ENCODE results near the gene PTPRK.
A peak's percentile ranks its signal among the peaks of the same experiment; 100 is the strongest.
"Not testable (repeated sequence)": the region's sequence is repeated elsewhere in the genome, so short reads cannot be mapped to it uniquely, and the experiment has no call there.

The PTPRK gene

DNA sequence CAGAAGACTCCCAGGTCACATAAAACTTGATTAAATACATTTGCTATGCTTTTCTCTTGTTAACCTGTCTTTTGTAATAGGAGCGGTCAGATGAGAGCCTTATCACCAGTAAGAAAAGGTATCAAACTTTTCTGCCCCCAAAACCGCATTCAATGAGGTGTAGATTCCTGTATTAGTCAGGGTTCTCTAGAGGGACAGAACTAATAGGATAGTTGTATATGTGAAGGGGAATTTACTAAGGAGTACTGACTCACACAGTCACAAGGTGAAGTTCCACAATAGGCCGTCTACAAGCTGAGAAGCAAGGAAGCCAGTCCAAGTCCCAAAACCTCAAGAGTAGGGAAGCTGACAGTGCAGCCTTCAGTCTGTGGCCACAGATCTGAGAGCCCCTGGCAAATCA lies 32.7 kb downstream of the PTPRK start:
- DNase-seq (ENCODE audit: low spot score): no peak

- DNase-seq (ENCODE audit: low spot score): no peak
These were observed 33.3 kb downstream of the PTPRK start for GRCh38 chr6:128487055-128487454.

DNA sequence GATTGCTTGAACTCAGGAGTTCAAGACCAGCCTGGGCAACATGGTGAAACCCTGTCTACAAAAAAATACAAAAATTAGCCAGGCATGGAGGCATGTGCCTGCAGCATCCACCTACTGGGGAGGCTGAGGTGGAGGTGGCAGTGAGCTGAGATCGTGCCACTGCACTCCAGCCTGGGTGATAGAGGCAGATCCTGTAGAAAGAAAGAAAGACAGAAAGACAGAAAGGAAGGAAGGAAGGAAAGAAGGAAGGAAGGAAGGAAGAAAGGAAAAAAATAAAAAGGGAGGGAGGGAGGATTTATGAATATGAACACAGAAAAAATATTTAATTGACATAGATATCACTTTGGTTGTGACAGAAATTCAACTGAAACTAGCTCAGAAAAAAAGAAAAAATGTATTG lies 33.8 kb downstream of the PTPRK start:
- not testable (repeated sequence) for DNase-seq (ENCODE audit: low spot score)

- DNase-seq (ENCODE audit: low spot score): no peak
These were observed 36.8 kb downstream of the PTPRK start for GRCh38 chr6:128483472-128484135.

DNA sequence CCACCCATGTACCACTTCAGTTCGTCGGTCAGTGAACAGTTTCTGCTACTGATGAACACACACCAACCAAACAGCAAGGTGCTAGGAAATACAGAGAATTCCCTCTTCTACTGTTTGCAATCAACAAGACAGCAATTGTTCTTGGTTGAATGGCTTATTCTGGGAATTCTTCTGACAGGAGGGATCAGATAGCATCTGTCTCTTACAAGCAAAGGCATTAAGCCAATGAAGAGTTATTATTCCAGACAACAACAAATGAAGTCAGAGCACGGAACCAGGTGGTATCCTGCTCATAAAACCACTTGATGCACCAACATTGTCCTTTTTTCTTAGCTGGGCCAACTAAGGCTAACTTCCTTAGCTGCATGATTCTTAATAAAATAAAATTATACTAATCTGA lies 37.8 kb downstream of the PTPRK start:
- no peak for DNase-seq (ENCODE audit: low spot score)

GRCh38 chr6:128479991-128480390 lies 40.4 kb downstream of the PTPRK start:
- DNase-seq (ENCODE audit: low spot score): no peak

DNA sequence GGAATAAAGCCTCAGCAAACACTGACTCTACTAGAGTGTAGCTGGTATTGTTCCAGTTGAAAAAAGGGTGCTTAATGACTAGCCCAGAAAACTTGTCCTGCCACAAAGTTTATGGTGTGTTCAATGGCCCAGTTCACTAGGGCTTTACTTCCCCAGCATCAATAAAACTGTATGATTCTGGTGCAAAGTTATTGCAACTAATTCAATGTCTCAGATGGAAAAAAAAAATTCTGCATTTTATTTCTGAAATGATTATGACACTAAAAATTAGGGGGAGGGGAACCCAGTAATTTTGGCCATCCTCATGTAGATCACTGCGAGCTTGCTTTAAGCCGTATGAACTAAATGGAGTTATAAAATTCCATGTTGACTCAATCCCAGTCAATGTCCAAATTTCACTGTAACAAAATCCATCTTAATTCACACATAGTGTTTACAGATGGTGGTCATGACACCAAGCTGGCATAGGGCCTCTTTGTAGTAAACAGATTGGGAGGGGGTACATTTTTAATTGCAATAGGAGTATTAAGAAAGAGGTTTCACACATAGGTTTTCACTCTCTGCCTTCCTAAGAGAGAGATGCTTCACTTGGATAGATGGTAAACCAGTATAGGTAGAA lies 41.2 kb downstream of the PTPRK start:
- no peak for DNase-seq (ENCODE audit: low spot score)

GRCh38 chr6:128478230-128479047 lies 42.0 kb downstream of the PTPRK start:
- no peak for DNase-seq (ENCODE audit: low spot score)

DNA sequence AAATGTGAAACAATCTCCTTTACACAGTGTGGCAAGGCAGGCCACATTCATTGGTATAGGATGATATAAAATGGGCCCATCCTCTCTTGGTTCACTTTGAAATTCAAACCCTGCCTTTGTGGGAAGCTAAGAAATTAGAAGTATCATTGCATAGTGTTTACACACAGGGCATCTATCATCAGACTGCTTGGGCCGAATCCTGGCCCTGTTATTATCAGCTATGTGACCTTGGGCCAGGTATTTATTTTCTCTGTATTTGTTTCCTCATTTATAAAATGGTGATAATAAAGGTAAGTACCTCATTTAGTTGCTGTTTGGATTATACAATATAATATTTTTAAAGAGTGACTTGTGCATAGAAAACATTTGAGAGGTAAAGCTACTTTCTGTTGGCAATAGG lies 45.5 kb downstream of the PTPRK start:
- no peak for DNase-seq (ENCODE audit: low spot score)

DNA sequence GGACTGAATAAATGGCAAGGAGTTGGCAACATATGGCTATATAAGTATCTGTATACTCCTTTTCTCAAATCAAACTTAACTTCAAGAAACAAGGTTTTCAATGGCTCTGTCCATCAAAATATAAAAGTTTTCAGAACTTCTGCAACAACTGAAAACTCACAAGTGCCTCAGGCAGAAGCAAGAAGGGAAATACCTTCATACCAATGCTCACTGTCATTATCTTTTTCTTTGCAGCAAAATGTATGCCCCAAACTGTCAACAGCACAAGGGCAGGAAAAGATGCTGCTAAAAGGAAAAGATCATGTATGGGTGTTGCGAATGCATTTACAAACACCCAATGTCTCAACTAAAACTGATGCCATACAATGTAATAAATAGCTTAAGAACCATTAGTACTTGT lies 45.9 kb downstream of the PTPRK start:
- peak; percentile 14 for DNase-seq (ENCODE audit: low spot score)

DNA sequence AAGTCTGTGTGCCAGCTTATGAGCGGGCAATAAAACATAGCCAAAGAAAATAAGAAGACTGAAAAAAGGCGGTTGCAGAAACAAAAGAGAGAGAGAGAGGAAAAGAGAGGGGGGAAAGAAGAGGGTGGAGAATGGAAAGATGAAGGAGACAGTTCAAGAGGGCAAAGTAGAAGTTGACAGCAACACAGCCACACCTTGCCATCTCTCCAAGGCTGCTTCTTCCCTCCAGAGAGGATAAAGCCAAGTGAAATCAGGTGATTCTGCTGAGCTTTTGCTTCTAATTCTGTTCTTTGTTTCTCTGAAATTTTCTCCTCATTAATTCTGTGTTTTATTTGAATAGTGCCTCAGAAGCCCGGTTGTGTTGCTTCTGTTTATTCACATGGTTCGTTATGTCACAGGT lies 48.5 kb downstream of the PTPRK start:
- no peak for DNase-seq (ENCODE audit: low spot score)

- no peak for DNase-seq (ENCODE audit: low spot score)
These were observed 54.7 kb downstream of the PTPRK start for GRCh38 chr6:128465368-128466343.

- no peak for DNase-seq (ENCODE audit: low spot score)
These were observed 55.6 kb downstream of the PTPRK start for GRCh38 chr6:128464790-128465189.

DNA sequence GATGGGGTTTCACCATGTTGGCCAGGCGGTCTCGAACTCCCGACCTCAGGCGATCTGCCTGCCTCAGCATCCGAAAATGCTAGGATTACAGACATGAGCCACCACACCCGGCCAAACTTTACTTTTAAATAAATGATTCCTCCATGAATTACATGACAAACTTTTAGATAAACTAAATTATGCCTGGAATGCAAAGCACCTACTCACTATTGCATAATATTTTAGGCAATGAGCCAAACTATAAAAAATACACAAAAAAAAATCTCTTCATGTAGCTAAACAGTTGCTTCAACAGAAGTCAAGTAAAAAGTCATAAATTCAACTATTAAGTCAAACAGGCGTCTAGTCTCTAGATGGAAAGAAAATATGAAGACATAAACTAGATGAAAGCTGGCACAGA lies 56.5 kb downstream of the PTPRK start:
- DNase-seq (ENCODE audit: low spot score): no peak

- DNase-seq (ENCODE audit: low spot score): no peak
These were observed 58.9 kb downstream of the PTPRK start for GRCh38 chr6:128461501-128461900.

GRCh38 chr6:128456510-128457230 lies 63.7 kb downstream of the PTPRK start:
- DNase-seq (ENCODE audit: low spot score): no peak

DNA sequence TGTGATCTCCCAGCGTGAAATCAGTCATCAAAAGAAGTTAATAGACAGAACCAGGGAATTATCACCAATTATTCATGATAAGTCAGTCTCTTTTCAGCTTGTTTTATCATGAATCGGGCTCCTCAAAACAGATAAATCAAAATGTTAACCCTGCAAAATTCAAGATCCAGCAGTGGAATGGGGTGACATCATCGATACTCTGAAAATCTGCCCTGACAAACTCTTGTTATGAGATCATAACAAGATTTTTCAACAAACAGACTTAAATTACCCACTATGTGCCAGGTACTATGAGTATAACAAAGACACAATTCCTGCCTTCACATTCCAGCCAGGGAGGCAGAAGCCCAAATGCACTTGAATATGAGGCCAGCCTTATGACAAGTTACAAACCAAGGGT lies 64.4 kb downstream of the PTPRK start:
- DNase-seq (ENCODE audit: low spot score): no peak

GRCh38 chr6:128452713-128453112 lies 67.7 kb downstream of the PTPRK start:
- DNase-seq (ENCODE audit: low spot score): no peak

- no peak for DNase-seq (ENCODE audit: low spot score)
These were observed 73.9 kb downstream of the PTPRK start for GRCh38 chr6:128446497-128446896.

DNA sequence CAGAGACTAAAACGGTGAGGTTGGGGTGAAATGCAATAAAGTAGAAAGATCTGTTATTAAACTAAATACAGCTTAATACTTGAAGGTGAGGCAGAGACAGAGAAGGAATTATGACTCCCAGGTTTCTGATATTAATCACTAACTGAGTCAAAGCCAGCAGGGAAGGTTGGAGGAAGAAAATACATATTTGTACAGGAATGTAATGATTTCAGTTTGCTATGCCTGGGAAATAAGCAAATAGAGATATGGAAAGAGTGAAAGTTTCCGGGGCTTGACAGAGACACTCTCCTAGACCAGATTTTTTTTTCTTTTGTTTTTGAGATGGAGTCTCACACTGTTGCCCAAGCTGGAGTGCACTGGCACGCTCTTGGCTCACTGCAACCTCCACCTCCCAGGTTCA lies 76.8 kb downstream of the PTPRK start:
- no peak for DNase-seq (ENCODE audit: low spot score)

DNA sequence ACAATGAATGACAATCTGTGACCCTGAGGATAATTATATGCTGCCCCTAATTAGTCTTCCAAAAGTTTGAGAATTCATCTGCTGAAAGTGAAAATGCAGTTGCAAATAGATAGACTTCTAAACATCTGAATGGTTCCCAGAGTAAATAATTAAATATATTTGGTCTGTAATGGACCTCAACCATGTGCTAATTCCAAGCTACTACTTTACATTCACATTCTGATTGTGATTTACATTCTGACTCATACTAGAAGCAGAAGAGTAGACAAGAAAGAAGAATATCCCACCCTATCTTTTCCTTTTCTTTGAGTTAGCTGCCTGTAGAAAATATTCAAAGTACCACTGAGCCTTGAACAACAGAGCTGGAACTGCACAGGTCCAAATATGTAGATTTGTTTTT lies 80.8 kb downstream of the PTPRK start:
- no peak for DNase-seq (ENCODE audit: low spot score)

Measured in AG08395 (cell line).